Measurements from ENCODE around the gene SUSD4.
"Not testable (repeated sequence)": the region's sequence is repeated elsewhere in the genome, so short reads cannot be mapped to it uniquely, and the experiment has no call there.

Gene SUSD4

GRCh38 chr1:223297800-223298199, 66.2 kb downstream of the SUSD4 start:
- Histone ChIP-seq H3K9me3 (ENCODE audit: control insufficient read depth in 2 of 2, low read length in 2 of 2) (no peaks in the 10 kb centered on the region), H3K27me3 (ENCODE audit: control insufficient read depth in 1 of 2, insufficient read depth in 2 of 2, low read length in 2 of 2) (peaks cover 0 to 4% of the 10 kb centered on the region in 2 donors), H3K36me3 (ENCODE audit: control insufficient read depth in 2 of 2, insufficient read depth in 2 of 2, low read length in 2 of 2) (no peaks in the 10 kb centered on the region), H3K27ac (ENCODE audit: low read length) (no peak overlapping the region), H3K4me1 (ENCODE audit: control insufficient read depth, insufficient read depth, low read length) (peaks cover 7% of the 10 kb centered on the region), H3K9ac (ENCODE audit: low read length in 2 of 2) (no peak overlapping the region), H3K4me3 (ENCODE audit: low read length in 2 of 2) (no peak overlapping the region)

DNA sequence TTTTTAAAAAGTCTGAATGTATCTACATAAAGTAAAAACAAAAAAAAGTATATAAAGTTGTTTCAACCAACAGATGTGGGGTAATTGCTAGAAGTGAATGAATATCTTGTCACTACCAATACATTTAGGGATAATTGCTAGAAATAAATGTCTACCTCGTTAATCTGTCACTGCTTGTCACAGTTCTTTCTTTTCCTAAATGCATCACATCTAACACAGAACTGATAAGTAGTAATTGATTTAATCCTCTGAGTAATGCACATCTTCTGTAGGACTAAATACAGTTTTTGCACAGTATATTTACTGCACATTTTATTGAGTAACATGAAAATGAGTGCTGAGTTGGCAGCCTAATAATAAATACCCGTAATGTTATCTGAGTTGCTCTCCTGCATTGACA, 72.2 kb downstream of the SUSD4 start:
- H3K27me3 ChIP-seq (ENCODE audit: control insufficient read depth in 1 of 2, insufficient read depth in 2 of 2, low read length in 2 of 2): peaks cover 0 to 4% of the 10 kb centered on the region in 2 donors
- no peaks in the 10 kb centered on the region for H3K9me3 ChIP-seq (ENCODE audit: control insufficient read depth in 2 of 2, low read length in 2 of 2)
- no peak overlapping the region for H3K27ac ChIP-seq (ENCODE audit: low read length)
- H3K36me3 ChIP-seq (ENCODE audit: control insufficient read depth in 2 of 2, insufficient read depth in 2 of 2, low read length in 2 of 2): no peaks in the 10 kb centered on the region
- H3K4me1 ChIP-seq (ENCODE audit: control insufficient read depth, insufficient read depth, low read length): no peaks in the 10 kb centered on the region
- no peak overlapping the region for H3K4me3 ChIP-seq (ENCODE audit: low read length in 2 of 2)
- H3K9ac ChIP-seq (ENCODE audit: low read length in 2 of 2): no peak overlapping the region

- Histone ChIP-seq H3K36me3 (ENCODE audit: control insufficient read depth in 2 of 2, insufficient read depth in 2 of 2, low read length in 2 of 2) (no peaks in the 10 kb centered on the region), H3K27ac (ENCODE audit: low read length) (no peak overlapping the region), H3K27me3 (ENCODE audit: control insufficient read depth in 1 of 2, insufficient read depth in 2 of 2, low read length in 2 of 2) (peaks cover 0 to 4% of the 10 kb centered on the region in 2 donors), H3K4me1 (ENCODE audit: control insufficient read depth, insufficient read depth, low read length) (no peaks in the 10 kb centered on the region), H3K9ac (ENCODE audit: low read length in 2 of 2) (no peak overlapping the region), H3K9me3 (ENCODE audit: control insufficient read depth in 2 of 2, low read length in 2 of 2) (no peaks in the 10 kb centered on the region), H3K4me3 (ENCODE audit: low read length in 2 of 2) (no peak overlapping the region)
Observed at GRCh38 chr1:223290397-223290796, 73.6 kb downstream of the SUSD4 start.

- no peak overlapping the region for H3K27ac ChIP-seq (ENCODE audit: low read length)
- no peaks in the 10 kb centered on the region for H3K4me1 ChIP-seq (ENCODE audit: control insufficient read depth, insufficient read depth, low read length)
- no peak overlapping the region for H3K4me3 ChIP-seq (ENCODE audit: low read length in 2 of 2)
- H3K9ac ChIP-seq (ENCODE audit: low read length in 2 of 2): no peak overlapping the region
- H3K27me3 ChIP-seq (ENCODE audit: control insufficient read depth in 1 of 2, insufficient read depth in 2 of 2, low read length in 2 of 2): peaks cover 0 to 4% of the 10 kb centered on the region in 2 donors
- no peaks in the 10 kb centered on the region for H3K9me3 ChIP-seq (ENCODE audit: control insufficient read depth in 2 of 2, low read length in 2 of 2)
- H3K36me3 ChIP-seq (ENCODE audit: control insufficient read depth in 2 of 2, insufficient read depth in 2 of 2, low read length in 2 of 2): no peaks in the 10 kb centered on the region
Observed at GRCh38 chr1:223289621-223290020, 74.4 kb downstream of the SUSD4 start.

GRCh38 chr1:223288826-223289225, 75.2 kb downstream of the SUSD4 start:
- peaks cover 0 to 4% of the 10 kb centered on the region in 2 donors for H3K27me3 ChIP-seq (ENCODE audit: control insufficient read depth in 1 of 2, insufficient read depth in 2 of 2, low read length in 2 of 2)
- H3K9me3 ChIP-seq (ENCODE audit: control insufficient read depth in 2 of 2, low read length in 2 of 2): no peaks in the 10 kb centered on the region
- H3K9ac ChIP-seq (ENCODE audit: low read length in 2 of 2): no peak overlapping the region
- no peaks in the 10 kb centered on the region for H3K36me3 ChIP-seq (ENCODE audit: control insufficient read depth in 2 of 2, insufficient read depth in 2 of 2, low read length in 2 of 2)
- H3K27ac ChIP-seq (ENCODE audit: low read length): no peak overlapping the region
- no peak overlapping the region for H3K4me3 ChIP-seq (ENCODE audit: low read length in 2 of 2)
- no peaks in the 10 kb centered on the region for H3K4me1 ChIP-seq (ENCODE audit: control insufficient read depth, insufficient read depth, low read length)

GRCh38 chr1:223285452-223285851, 78.5 kb downstream of the SUSD4 start:
- no peak overlapping the region for H3K4me3 ChIP-seq (ENCODE audit: low read length in 2 of 2)
- H3K27ac ChIP-seq (ENCODE audit: low read length): no peak overlapping the region
- H3K9ac ChIP-seq (ENCODE audit: low read length in 2 of 2): no peak overlapping the region
- no peaks in the 10 kb centered on the region for H3K4me1 ChIP-seq (ENCODE audit: control insufficient read depth, insufficient read depth, low read length)
- no peaks in the 10 kb centered on the region for H3K27me3 ChIP-seq (ENCODE audit: control insufficient read depth in 1 of 2, insufficient read depth in 2 of 2, low read length in 2 of 2)
- no peaks in the 10 kb centered on the region for H3K36me3 ChIP-seq (ENCODE audit: control insufficient read depth in 2 of 2, insufficient read depth in 2 of 2, low read length in 2 of 2)
- H3K9me3 ChIP-seq (ENCODE audit: control insufficient read depth in 2 of 2, low read length in 2 of 2): no peaks in the 10 kb centered on the region

GRCh38 chr1:223283697-223284096, 80.3 kb downstream of the SUSD4 start:
- H3K4me3 ChIP-seq (ENCODE audit: low read length in 2 of 2); H3K9ac ChIP-seq (ENCODE audit: low read length in 2 of 2); H3K27ac ChIP-seq (ENCODE audit: low read length); H3K27me3 ChIP-seq (ENCODE audit: control insufficient read depth in 1 of 2, insufficient read depth in 2 of 2, low read length in 2 of 2); H3K4me1 ChIP-seq (ENCODE audit: control insufficient read depth, insufficient read depth, low read length); H3K36me3 ChIP-seq (ENCODE audit: control insufficient read depth in 2 of 2, insufficient read depth in 2 of 2, low read length in 2 of 2); H3K9me3 ChIP-seq (ENCODE audit: control insufficient read depth in 2 of 2, low read length in 2 of 2): not testable (repeated sequence)

- H3K27me3 ChIP-seq (ENCODE audit: control insufficient read depth in 1 of 2, insufficient read depth in 2 of 2, low read length in 2 of 2); H3K27ac ChIP-seq (ENCODE audit: low read length); H3K36me3 ChIP-seq (ENCODE audit: control insufficient read depth in 2 of 2, insufficient read depth in 2 of 2, low read length in 2 of 2); H3K9me3 ChIP-seq (ENCODE audit: control insufficient read depth in 2 of 2, low read length in 2 of 2); H3K9ac ChIP-seq (ENCODE audit: low read length in 2 of 2); H3K4me3 ChIP-seq (ENCODE audit: low read length in 2 of 2); H3K4me1 ChIP-seq (ENCODE audit: control insufficient read depth, insufficient read depth, low read length): not testable (repeated sequence)
Observed at GRCh38 chr1:223278311-223278710, 85.7 kb downstream of the SUSD4 start.

DNA sequence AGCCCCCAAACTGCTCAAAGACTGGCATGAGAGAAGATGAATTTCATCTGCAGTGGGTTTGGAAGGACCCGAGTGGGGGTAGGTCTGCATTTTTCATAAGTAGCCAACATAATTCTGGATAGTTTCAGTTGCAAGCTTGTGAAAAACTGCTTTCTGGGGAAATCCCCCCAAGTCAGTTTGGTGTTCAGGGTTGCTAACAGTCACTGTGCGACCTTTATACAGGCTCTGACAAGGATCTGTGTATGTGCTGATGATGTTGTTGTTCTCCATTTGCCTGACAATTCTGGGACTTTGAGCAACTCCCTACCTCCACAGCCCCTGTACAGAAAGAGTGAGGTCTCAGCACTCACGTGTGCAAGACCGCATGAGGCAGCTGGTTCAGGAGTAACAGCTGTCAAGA, 87.9 kb downstream of the SUSD4 start:
- Histone ChIP-seq H3K9me3 (ENCODE audit: control insufficient read depth in 2 of 2, low read length in 2 of 2) (no peaks in the 10 kb centered on the region), H3K4me1 (ENCODE audit: control insufficient read depth, insufficient read depth, low read length) (no peaks in the 10 kb centered on the region), H3K9ac (ENCODE audit: low read length in 2 of 2) (no peak overlapping the region), H3K27ac (ENCODE audit: low read length) (no peak overlapping the region), H3K36me3 (ENCODE audit: control insufficient read depth in 2 of 2, insufficient read depth in 2 of 2, low read length in 2 of 2) (no peaks in the 10 kb centered on the region), H3K27me3 (ENCODE audit: control insufficient read depth in 1 of 2, insufficient read depth in 2 of 2, low read length in 2 of 2) (peaks cover 0 to 3% of the 10 kb centered on the region in 2 donors), H3K4me3 (ENCODE audit: low read length in 2 of 2) (no peak overlapping the region)

- H3K4me1 ChIP-seq (ENCODE audit: control insufficient read depth, insufficient read depth, low read length): no peaks in the 10 kb centered on the region
- no peaks in the 10 kb centered on the region for H3K36me3 ChIP-seq (ENCODE audit: control insufficient read depth in 2 of 2, insufficient read depth in 2 of 2, low read length in 2 of 2)
- no peak overlapping the region for H3K4me3 ChIP-seq (ENCODE audit: low read length in 2 of 2)
- H3K9ac ChIP-seq (ENCODE audit: low read length in 2 of 2): no peak overlapping the region
- H3K9me3 ChIP-seq (ENCODE audit: control insufficient read depth in 2 of 2, low read length in 2 of 2): no peaks in the 10 kb centered on the region
- no peak overlapping the region for H3K27ac ChIP-seq (ENCODE audit: low read length)
- H3K27me3 ChIP-seq (ENCODE audit: control insufficient read depth in 1 of 2, insufficient read depth in 2 of 2, low read length in 2 of 2): peaks cover 0 to 3% of the 10 kb centered on the region in 2 donors
Observed at GRCh38 chr1:223273511-223273910, 90.5 kb downstream of the SUSD4 start.

- H3K27me3 ChIP-seq (ENCODE audit: control insufficient read depth in 1 of 2, insufficient read depth in 2 of 2, low read length in 2 of 2): no peaks in the 10 kb centered on the region
- H3K9ac ChIP-seq (ENCODE audit: low read length in 2 of 2): no peak overlapping the region
- no peaks in the 10 kb centered on the region for H3K36me3 ChIP-seq (ENCODE audit: control insufficient read depth in 2 of 2, insufficient read depth in 2 of 2, low read length in 2 of 2)
- no peak overlapping the region for H3K27ac ChIP-seq (ENCODE audit: low read length)
- H3K9me3 ChIP-seq (ENCODE audit: control insufficient read depth in 2 of 2, low read length in 2 of 2): no peaks in the 10 kb centered on the region
- no peaks in the 10 kb centered on the region for H3K4me1 ChIP-seq (ENCODE audit: control insufficient read depth, insufficient read depth, low read length)
- no peak overlapping the region for H3K4me3 ChIP-seq (ENCODE audit: low read length in 2 of 2)
Observed at GRCh38 chr1:223271085-223271781, 92.7 kb downstream of the SUSD4 start.

Measured in stomach smooth muscle (tissue), 2 donors.